Measurements from ENCODE around the gene EPB41L4B.

Gene EPB41L4B

DNA sequence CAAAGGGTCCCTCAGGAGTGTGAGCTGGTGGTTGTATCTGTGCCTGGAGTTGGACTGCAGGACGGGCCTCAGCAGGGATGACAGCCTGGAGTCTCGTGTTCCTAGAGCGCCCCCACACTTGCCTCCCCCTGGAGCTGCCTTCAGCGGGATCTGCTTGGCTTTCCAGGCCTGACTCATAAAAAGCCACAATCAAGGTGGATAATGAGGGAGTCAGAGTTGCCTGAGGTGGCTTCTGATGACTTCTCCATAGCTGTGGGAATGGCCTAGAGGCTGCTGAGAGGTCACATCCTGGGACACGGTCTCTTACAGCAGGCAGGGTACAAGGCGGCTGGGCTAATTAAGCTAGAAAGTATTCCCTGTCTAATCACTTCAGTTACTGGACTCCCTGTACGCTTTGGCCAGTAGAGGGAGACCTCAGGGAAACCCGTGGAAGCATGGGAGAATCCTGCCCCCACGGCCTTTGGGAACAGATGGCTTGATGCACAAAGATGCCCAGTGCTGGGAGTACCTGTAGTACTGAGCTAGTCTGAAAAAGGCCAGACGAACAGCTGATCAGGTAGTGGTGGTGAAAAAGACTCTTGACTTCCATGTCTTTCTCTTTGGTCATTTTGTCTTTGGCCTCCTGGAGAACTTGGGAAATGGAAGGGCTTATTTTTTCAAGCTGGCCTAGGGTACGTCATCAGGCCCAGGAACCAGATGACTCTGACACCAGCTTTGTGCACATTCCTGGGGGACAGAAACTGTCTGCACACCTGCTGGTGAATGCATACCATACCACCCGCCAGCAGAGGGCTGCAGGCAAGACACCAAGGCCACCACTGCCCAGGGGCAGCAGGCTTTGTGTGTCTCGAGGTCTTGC, 137.7 kb downstream of the EPB41L4B start:
- DNase-seq: peak; percentile 6

DNA sequence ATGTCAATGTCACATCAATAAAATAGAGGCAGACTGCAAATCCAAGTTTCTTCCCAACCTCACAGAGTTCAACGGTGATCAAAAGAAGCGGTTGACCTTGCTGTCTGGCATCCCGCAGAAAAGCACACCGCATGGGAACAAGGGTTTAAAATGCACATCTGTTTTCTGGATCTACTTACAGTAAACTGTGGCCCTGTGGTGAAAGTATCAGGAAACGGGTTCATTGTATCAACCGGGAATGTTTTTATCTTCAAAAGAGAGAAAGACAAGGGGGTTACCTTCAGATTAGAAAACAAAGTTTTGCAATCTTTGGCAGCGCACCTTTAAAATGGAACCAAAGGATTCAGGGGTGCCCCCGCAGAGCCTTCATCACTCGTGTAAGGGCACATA, 138.3 kb downstream of the EPB41L4B start:
- ATAC-seq: no peak
- Mint-ChIP-seq H3K4me3 (no peak overlapping the region), H3K36me3 (ENCODE audit: low read depth) (no peaks in the 10 kb centered on the region), H3K9me3 (no peaks in the 10 kb centered on the region), H3K27me3 (peaks cover 10% of the 10 kb centered on the region), H3K4me1 (peaks cover 11% of the 10 kb centered on the region), H3K27ac (no peak overlapping the region)
- no peak for DNase-seq

More for the DNA sequence above, 137.7 kb downstream of the EPB41L4B start:
- no peak overlapping the region for H3K4me3 Mint-ChIP-seq
- peaks cover 11% of the 10 kb centered on the region for H3K4me1 Mint-ChIP-seq
- H3K36me3 Mint-ChIP-seq (ENCODE audit: low read depth): no peaks in the 10 kb centered on the region
- no peak overlapping the region for H3K27ac Mint-ChIP-seq
- ATAC-seq: no peak
- no peaks in the 10 kb centered on the region for H3K9me3 Mint-ChIP-seq
- peaks cover 10% of the 10 kb centered on the region for H3K27me3 Mint-ChIP-seq

GRCh38 chr9:109181284-109181683, 139.6 kb downstream of the EPB41L4B start:
- Mint-ChIP-seq H3K9me3 (no peaks in the 10 kb centered on the region), H3K4me1 (peaks cover 11% of the 10 kb centered on the region), H3K36me3 (ENCODE audit: low read depth) (no peaks in the 10 kb centered on the region), H3K27ac (no peak overlapping the region), H3K27me3 (peaks cover 10% of the 10 kb centered on the region), H3K4me3 (no peak overlapping the region)
- DNase-seq (peak; percentile 25), ATAC-seq (peak; percentile 94)

DNA sequence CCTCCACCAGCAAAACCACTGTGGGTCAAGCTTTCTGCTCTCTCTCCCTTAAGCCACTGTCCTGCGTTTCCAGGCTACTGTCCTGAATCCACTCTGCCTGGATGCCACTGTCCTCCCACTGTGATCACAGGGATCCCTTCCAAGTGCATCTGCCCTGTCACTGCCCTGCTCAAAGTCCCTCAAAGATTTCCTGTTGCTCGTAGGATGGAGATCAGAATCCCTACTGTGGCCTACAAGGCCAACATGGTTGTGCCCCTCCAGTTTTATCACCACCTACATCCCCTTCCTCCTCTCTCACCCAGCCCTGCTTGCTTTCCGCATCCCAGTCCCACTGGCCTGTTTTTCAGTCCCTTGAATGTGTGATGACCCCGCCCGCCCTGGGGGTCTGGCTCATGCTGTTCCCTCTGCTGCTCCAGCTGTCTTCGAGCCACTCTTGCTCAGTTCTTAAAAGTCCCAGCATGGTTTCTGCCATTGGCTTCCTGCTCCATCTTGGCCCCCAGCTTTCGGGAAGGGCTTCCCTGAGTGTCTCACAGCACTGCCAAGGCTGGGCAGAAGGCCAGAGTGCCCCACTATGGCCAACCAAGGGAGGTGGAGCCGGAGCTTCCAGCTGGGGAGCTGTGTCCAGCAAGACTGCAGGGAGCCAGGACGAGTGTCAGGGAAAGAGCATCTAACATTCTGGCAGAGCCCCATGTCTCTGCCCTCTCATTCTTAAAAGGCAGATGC, 140.9 kb downstream of the EPB41L4B start:
- Mint-ChIP-seq H3K4me3 (no peak overlapping the region), H3K4me1 (peaks cover 11% of the 10 kb centered on the region), H3K36me3 (ENCODE audit: low read depth) (no peaks in the 10 kb centered on the region), H3K9me3 (no peaks in the 10 kb centered on the region), H3K27me3 (peaks cover 10% of the 10 kb centered on the region), H3K27ac (no peak overlapping the region)
- no peak for ATAC-seq
- no peak for DNase-seq

DNA sequence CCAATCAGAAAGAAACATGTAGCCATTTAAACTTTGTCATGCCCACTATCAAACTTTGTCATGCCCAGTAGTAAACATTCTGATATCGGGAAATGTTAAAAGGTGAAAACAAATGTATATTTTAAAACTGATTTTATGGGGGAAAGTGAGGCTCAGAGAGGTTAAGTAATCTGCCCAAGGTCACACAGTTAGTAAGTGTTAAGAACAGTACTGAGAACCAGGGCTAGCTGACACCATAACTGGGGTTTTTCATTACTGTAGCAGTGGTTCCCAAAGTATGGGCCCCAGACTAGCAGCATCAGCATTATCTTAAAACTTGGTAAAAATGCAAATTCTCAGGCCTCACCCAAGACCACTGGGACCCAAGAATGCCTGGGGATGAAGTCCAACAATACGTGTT, 143.9 kb downstream of the EPB41L4B start:
- DNase-seq (no peak), ATAC-seq (no peak)
- no peak overlapping the region for H3K4me3 Mint-ChIP-seq
- H3K4me1 Mint-ChIP-seq: peaks cover 11% of the 10 kb centered on the region
- no peak overlapping the region for H3K27ac Mint-ChIP-seq
- H3K9me3 Mint-ChIP-seq: no peaks in the 10 kb centered on the region
- H3K27me3 Mint-ChIP-seq: peaks cover 15% of the 10 kb centered on the region
- H3K36me3 Mint-ChIP-seq (ENCODE audit: low read depth): no peaks in the 10 kb centered on the region

DNA sequence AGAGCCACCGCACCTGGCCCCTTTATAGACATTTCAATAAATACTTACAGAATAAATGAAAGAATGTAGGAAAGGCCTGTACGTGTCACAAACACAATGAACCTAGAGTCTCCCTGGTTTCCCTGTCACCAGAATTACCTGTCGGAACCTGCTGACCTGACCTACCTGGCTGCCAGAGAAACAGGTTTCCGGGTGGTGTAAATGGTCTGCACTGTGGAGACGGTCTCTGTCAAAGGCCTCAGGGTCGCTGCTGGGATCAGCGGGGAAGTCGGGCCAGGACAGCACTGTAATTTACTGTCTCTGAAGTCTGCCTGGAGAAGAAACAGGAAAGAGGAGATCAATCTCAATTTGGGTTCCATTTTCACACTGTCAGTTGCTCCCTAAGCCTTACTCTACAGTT, 144.5 kb downstream of the EPB41L4B start:
- no peak overlapping the region for H3K4me3 Mint-ChIP-seq
- DNase-seq (no peak), ATAC-seq (no peak)
- H3K9me3 Mint-ChIP-seq: no peaks in the 10 kb centered on the region
- H3K27ac Mint-ChIP-seq: no peak overlapping the region
- H3K36me3 Mint-ChIP-seq (ENCODE audit: low read depth): no peaks in the 10 kb centered on the region
- peaks cover 8% of the 10 kb centered on the region for H3K4me1 Mint-ChIP-seq
- H3K27me3 Mint-ChIP-seq: peaks cover 18% of the 10 kb centered on the region

DNA sequence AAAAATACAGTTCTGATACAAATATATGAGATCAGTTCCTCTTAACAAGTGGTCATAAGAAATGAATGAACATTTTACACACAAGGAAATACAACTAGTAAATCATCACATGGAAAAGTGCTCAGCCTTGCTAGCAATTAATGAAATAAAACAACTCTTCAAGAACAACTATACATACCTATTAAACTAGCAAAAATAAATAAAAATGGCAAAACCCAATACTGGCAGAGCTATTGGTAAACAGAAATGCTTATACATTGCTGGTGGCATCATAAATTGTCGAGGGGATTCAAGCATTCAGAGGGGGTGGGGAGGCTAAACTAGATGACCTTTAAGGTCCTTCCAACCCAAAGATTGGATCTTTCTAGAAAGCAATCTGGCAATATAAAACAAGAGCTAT, 147.9 kb downstream of the EPB41L4B start:
- H3K9me3 Mint-ChIP-seq: no peaks in the 10 kb centered on the region
- ATAC-seq (no peak), DNase-seq (no peak)
- H3K36me3 Mint-ChIP-seq (ENCODE audit: low read depth): no peaks in the 10 kb centered on the region
- no peaks in the 10 kb centered on the region for H3K4me1 Mint-ChIP-seq
- peaks cover 33% of the 10 kb centered on the region for H3K27me3 Mint-ChIP-seq
- H3K4me3 Mint-ChIP-seq: no peak overlapping the region
- no peak overlapping the region for H3K27ac Mint-ChIP-seq

DNA sequence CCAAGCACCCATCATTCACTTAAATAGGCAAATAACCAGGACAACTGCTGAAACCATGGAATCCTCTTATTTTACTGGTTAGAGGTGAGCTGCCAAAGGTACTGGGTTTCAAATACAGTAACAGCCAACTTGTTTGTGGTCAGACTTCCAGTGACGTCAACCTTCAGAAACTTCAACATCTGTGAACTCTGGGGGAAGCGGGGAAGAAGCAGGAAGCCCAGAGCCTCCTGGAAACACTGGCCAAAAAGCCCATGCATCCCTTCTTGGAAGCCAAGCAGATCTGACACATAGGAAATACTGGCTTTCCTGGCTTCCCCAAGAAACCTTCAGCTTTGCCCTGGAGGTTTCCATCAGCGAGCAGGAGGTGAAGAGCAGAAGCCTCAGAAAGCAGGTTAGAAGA, 148.9 kb downstream of the EPB41L4B start:
- ATAC-seq (no peak), DNase-seq (no peak)
- Mint-ChIP-seq H3K27me3 (peaks cover 42% of the 10 kb centered on the region), H3K9me3 (no peaks in the 10 kb centered on the region), H3K4me3 (no peak overlapping the region), H3K4me1 (no peaks in the 10 kb centered on the region), H3K36me3 (ENCODE audit: low read depth) (no peaks in the 10 kb centered on the region), H3K27ac (no peak overlapping the region)

- H3K27me3 Mint-ChIP-seq: peaks cover 64% of the 10 kb centered on the region
- no peaks in the 10 kb centered on the region for H3K36me3 Mint-ChIP-seq (ENCODE audit: low read depth)
- H3K27ac Mint-ChIP-seq: no peak overlapping the region
- H3K4me3 Mint-ChIP-seq: no peak overlapping the region
- ATAC-seq (no peak), DNase-seq (no peak)
- peaks cover 10% of the 10 kb centered on the region for H3K9me3 Mint-ChIP-seq
- no peaks in the 10 kb centered on the region for H3K4me1 Mint-ChIP-seq
Measured at GRCh38 chr9:109168170-109168569, 152.7 kb downstream of the EPB41L4B start.

- H3K27ac Mint-ChIP-seq: no peak overlapping the region
- H3K36me3 Mint-ChIP-seq (ENCODE audit: low read depth): no peaks in the 10 kb centered on the region
- H3K4me1 Mint-ChIP-seq: no peaks in the 10 kb centered on the region
- H3K27me3 Mint-ChIP-seq: peaks cover 61% of the 10 kb centered on the region
- ATAC-seq: no peak
- no peak overlapping the region for H3K4me3 Mint-ChIP-seq
- DNase-seq: no peak
- peaks cover 10% of the 10 kb centered on the region for H3K9me3 Mint-ChIP-seq
Measured at GRCh38 chr9:109167716-109168115, 153.1 kb downstream of the EPB41L4B start.

DNA sequence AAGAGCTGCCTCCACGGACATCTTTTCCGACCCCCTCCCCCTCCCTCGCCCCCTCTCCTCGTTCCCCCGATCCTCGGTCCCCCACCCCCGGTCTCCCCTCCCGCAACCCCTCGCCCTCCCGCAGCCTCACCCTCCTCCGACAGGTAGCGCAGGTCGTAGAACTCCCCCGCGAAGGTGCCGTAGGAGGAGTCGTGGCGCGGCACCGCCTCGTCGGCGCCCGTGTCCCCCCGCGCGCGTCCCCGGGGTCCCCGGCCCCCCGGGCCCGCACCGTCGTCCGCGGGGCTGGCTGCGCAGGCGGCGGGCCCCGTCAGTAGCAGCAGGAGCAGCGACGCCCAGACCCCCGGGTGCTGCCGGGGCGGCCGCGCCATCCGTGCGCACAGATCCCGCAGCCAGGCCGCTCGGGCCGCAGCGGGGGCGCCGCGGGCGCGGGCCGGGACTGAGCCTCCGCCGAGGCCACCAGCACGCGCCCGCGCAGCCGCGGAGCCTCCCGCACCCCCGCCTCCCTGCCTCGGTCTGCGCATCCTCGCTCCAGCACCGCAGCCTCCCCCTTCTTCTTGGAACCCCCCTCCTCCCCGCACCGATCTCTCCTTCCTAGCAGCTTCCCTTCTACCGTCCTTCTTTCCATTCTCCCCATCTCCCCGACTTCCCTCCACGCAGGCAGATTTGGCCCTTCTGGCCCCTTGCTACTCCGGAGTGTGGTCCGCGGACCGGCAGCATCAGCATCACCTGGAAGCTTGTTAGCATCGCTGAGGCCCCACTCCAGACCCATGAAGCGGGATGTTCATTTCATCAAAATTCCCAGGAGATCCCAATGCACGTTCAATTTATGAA, 153.9 kb downstream of the EPB41L4B start, which contains the start of gene FRRS1L:
TSS of gene FRRS1L (minus strand) at position 479 of the 831 bp plus-strand sequence. CDS start at position 368, 111 bp downstream.
- Mint-ChIP-seq H3K4me1 (no peaks in the 10 kb centered on the region), H3K27ac (no peak within 1 kb of the TSS), H3K36me3 (ENCODE audit: low read depth) (no peaks in the 10 kb centered on the region), H3K9me3 (peaks cover 10% of the 10 kb centered on the region), H3K4me3 (no peak within 1 kb of the TSS), H3K27me3 (peaks cover 62% of the 10 kb centered on the region)
- DNase-seq (no peak), ATAC-seq (no peak)

DNA sequence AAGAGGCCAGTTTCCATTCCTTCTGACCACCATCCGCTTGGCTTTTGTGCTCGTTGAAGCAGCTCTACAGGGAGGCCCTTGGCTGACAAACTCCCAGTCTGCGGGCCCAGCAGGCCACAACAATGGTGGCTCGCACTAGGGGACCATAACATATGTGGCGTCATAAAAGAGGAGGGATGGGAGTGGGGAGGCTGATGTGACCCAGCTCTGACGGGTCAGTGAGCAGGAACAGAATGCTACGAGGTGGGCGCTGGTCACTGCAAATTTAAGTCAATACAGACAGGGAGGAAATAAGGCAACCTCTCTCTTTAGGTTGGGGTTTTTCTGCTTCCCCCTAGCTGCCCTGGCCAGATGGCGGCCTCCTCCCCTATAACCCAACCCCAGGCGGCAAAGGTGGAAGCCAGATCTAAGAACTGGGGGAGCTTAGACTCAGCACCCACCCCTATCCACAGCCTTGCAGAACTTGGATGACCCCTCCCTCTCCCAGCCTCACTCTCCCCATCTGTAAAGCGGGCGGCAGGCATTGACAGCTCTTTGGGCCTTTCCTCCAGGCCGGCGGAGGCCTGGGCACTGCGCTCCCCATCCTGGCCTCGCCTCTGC, 154.6 kb downstream of the EPB41L4B start:
- H3K9me3 Mint-ChIP-seq: peaks cover 10% of the 10 kb centered on the region
- H3K27me3 Mint-ChIP-seq: peaks cover 59% of the 10 kb centered on the region
- no peak overlapping the region for H3K27ac Mint-ChIP-seq
- DNase-seq: no peak
- H3K4me3 Mint-ChIP-seq: no peak overlapping the region
- no peaks in the 10 kb centered on the region for H3K36me3 Mint-ChIP-seq (ENCODE audit: low read depth)
- ATAC-seq: no peak
- no peaks in the 10 kb centered on the region for H3K4me1 Mint-ChIP-seq

GRCh38 chr9:109164042-109164441, 156.8 kb downstream of the EPB41L4B start:
- H3K4me3 Mint-ChIP-seq: no peak overlapping the region
- peaks cover 51% of the 10 kb centered on the region for H3K27me3 Mint-ChIP-seq
- peaks cover 14% of the 10 kb centered on the region for H3K9me3 Mint-ChIP-seq
- DNase-seq (no peak), ATAC-seq (no peak)
- no peaks in the 10 kb centered on the region for H3K4me1 Mint-ChIP-seq
- H3K36me3 Mint-ChIP-seq (ENCODE audit: low read depth): no peaks in the 10 kb centered on the region
- H3K27ac Mint-ChIP-seq: no peak overlapping the region

GRCh38 chr9:109163194-109163593, 157.7 kb downstream of the EPB41L4B start:
- Mint-ChIP-seq H3K9me3 (peaks cover 14% of the 10 kb centered on the region), H3K4me3 (no peak overlapping the region)

More at GRCh38 chr9:109163194-109163593, 157.7 kb downstream of the EPB41L4B start:
- no peaks in the 10 kb centered on the region for H3K4me1 Mint-ChIP-seq
- no peaks in the 10 kb centered on the region for H3K36me3 Mint-ChIP-seq (ENCODE audit: low read depth)
- ATAC-seq (no peak), DNase-seq (no peak)
- H3K27ac Mint-ChIP-seq: no peak overlapping the region
- H3K27me3 Mint-ChIP-seq: peaks cover 47% of the 10 kb centered on the region
